Gastrocnemius medialis (tissue), 4 donors: ENCODE results near the gene TBX21. TPM values are rescaled to one million over a fixed set of nuclear protein-coding genes. Genes with fewer than 3 reads are reported as not detected.

ENCODE experiments used
- ATAC-seq, 2 donors: fragments of 150-250 bp; one replicate each; pipeline ENCODE4 v1.9.1; 2016
- DNase-seq, 2 donors: peaks; one replicate each; pipeline ENCODE4 v3.0.0-alpha.2; 2019
- H3K27ac ChIP-seq, 4 donors: fragments of 200-600 bp; sonication (generic); 1 replicate in 1 of 4; 2 replicates in 3 of 4; pipeline ENCODE4 v1.5.1; 2016 to 2018; ENCODE audit warnings: mild to moderate bottlenecking in 2 of 4, moderate library complexity in 1 of 4
- H3K27me3 ChIP-seq, 3 donors: fragments of 200-600 bp; sonication (generic) in 2 of 3; 1 replicate in 1 of 3; 2 replicates in 2 of 3; pipeline versions ENCODE4 v1.5.1 to v1.6.0; 2016 to 2019; ENCODE audit warnings: mild to moderate bottlenecking in 1 of 3, moderate library complexity in 1 of 3
- H3K36me3 ChIP-seq, 2 donors: fragments of 200-600 bp; sonication (generic) in 1 of 2; one replicate each; pipeline ENCODE4 v1.5.1; 2017 to 2018
- H3K4me1 ChIP-seq, 2 donors: fragments of 200-600 bp; sonication (generic) in 1 of 2; one replicate each; pipeline ENCODE4 v1.5.1; 2016 to 2017; ENCODE audit warnings: mild to moderate bottlenecking in 2 of 2
- H3K4me3 ChIP-seq, 4 donors: fragments of 200-600 bp; sonication (generic) in 3 of 4; 1 replicate in 1 of 4; 2 replicates in 3 of 4; pipeline ENCODE4 v1.5.1; 2016 to 2019; ENCODE audit warnings: mild to moderate bottlenecking in 2 of 4
- H3K9me3 ChIP-seq, 3 donors: fragments of 200-600 bp; sonication (generic) in 2 of 3; 1 replicate in 1 of 3; 2 replicates in 2 of 3; pipeline ENCODE4 v1.5.1; 2016 to 2019
- CTCF ChIP-seq, 5 experiments: fragments of 450-650 bp in 3 of 5; fragments of 200-600 bp in 2 of 5; sonication (generic) in 2 of 5; IDR thresholded peaks in 4 of 5; conservative IDR thresholded peaks in 1 of 5; 1 replicate in 4 of 5; 2 replicates in 1 of 5; pipeline ENCODE4 v1.5.1; 2016 to 2019; ENCODE audit warnings: antibody characterized with exemption in 5 of 5, mild to moderate bottlenecking in 3 of 5, moderate library complexity in 3 of 5
- POLR2A ChIP-seq, 2 donors: fragments of 450-650 bp; IDR thresholded peaks; one replicate each; pipeline ENCODE4 v1.6.1; 2017; ENCODE audit warnings: antibody characterized with exemption in 2 of 2, mild to moderate bottlenecking in 2 of 2, moderate library complexity in 2 of 2
- in situ Hi-C, 4 donors: fragments of 200-750 bp; cut with MboI; loops; one replicate each; pipeline versions ENCODE4 v1.15.0 to v1.8.0; 2017; ENCODE audit warnings: low sequenced_read_pairs in 4 of 4
- intact Hi-C: fragments of 100-400 bp; cut with DNase I; formaldehyde crosslinking; loops from one replicate; pipeline ENCODE4 v1.15.1; 2023; ENCODE audit warnings: low total_unique reads
- total RNA-seq, 4 donors: library from RNA; depleted of rRNA; stranded (reverse); fragments of >200 nt; gene quantifications; one replicate each; pipeline versions ENCODE4 v1.1.0 to v1.2.3, GENCODE V29; 2016

TBX21 gene
- total RNA-seq, 4 donors from 2014 or later = 0.98 to 3.3 TPM; not detected in 2

- ATAC-seq (no peak), DNase-seq (no peak)
- Histone ChIP-seq H3K27ac (no peak overlapping the region), H3K4me1 (peaks cover 5 to 8% of the 10 kb centered on the region in 2 donors), H3K4me3 (no peak overlapping the region), H3K36me3 (no peaks in the 10 kb centered on the region), H3K27me3 (peaks cover 48 to 55% (median 53%) of the 10 kb centered on the region in 3 donors), H3K9me3 (no peaks in the 10 kb centered on the region)
- intact Hi-C loops (no loop called here), in situ Hi-C loops (loop anchor here in 1 of 4 donors (25.0 kb wide), 1 partner anchor 129 kb away; no protein-coding TSS in a partner anchor)
- TF ChIP-seq CTCF (IDR thresholded peaks at IDR 0.05 in 4 of 5, conservative IDR thresholded peaks at IDR 0.05 in 1 of 5) (no peak), POLR2A (IDR thresholded peaks at IDR 0.05) (no peak)
Measured at GRCh38 chr17:47791025-47791424, 58.0 kb downstream of the TBX21 start.

GRCh38 chr17:47792457-47792856 lies 59.4 kb downstream of the TBX21 start:
- no peak for ATAC-seq
- H3K27ac ChIP-seq = no peak overlapping the region
- peaks cover 5 to 8% of the 10 kb centered on the region in 2 donors for H3K4me1 ChIP-seq
- peaks cover 47 to 55% (median 49%) of the 10 kb centered on the region in 3 donors for H3K27me3 ChIP-seq
- no peak overlapping the region for H3K4me3 ChIP-seq
- in situ Hi-C loops (loop anchor here in 1 of 4 donors (25.0 kb wide), 1 partner anchor 130 kb away; no protein-coding TSS in a partner anchor), intact Hi-C loops (no loop called here)
- TF ChIP-seq CTCF (IDR thresholded peaks at IDR 0.05 in 4 of 5, conservative IDR thresholded peaks at IDR 0.05 in 1 of 5) (no peak), POLR2A (IDR thresholded peaks at IDR 0.05) (no peak)
- DNase-seq = no peak
- H3K36me3 ChIP-seq = no peaks in the 10 kb centered on the region
- no peaks in the 10 kb centered on the region for H3K9me3 ChIP-seq

GRCh38 chr17:47792979-47793378 lies 59.9 kb downstream of the TBX21 start:
- Histone ChIP-seq H3K27me3 (peaks cover 41 to 51% (median 45%) of the 10 kb centered on the region in 3 donors), H3K27ac (no peak overlapping the region), H3K36me3 (no peaks in the 10 kb centered on the region), H3K4me1 (peaks cover 5 to 8% of the 10 kb centered on the region in 2 donors), H3K9me3 (no peaks in the 10 kb centered on the region), H3K4me3 (no peak overlapping the region)
- in situ Hi-C loops (loop anchor here in 1 of 4 donors (25.0 kb wide), 1 partner anchor 131 kb away; no protein-coding TSS in a partner anchor), intact Hi-C loops (no loop called here)
- TF ChIP-seq POLR2A (IDR thresholded peaks at IDR 0.05) (no peak), CTCF (IDR thresholded peaks at IDR 0.05 in 4 of 5, conservative IDR thresholded peaks at IDR 0.05 in 1 of 5) (no peak)
- ATAC-seq (no peak), DNase-seq (no peak)

Other genes with a start within 250 kb of the TBX21 start
- gene NPEPPS, start 202.1 kb upstream of the TBX21 start, total RNA-seq = 100 to 1,000 TPM; 116 to 186 (median 157) TPM
- gene KPNB1, start 83.3 kb upstream of the TBX21 start, total RNA-seq = 100 to 1,000 TPM; 170 to 238 (median 211) TPM
- gene TBKBP1, start 39.1 kb upstream of the TBX21 start, total RNA-seq = 10 to 100 TPM; 15.9 to 28.0 (median 23.0) TPM
- gene OSBPL7, start 88.6 kb downstream of the TBX21 start, total RNA-seq = 1 to 10 TPM in 3 of 4 donors, under 1 TPM in 1; 0.89 to 4.6 (median 1.6) TPM
- 10 to 100 TPM; 38.6 to 76.5 (median 49.6) TPM for gene MRPL10, start 98.3 kb downstream of the TBX21 start, total RNA-seq
- under 1 TPM in 1 of 4 donors, not detected in 3; 0.20 TPM for gene LRRC46, start 98.4 kb downstream of the TBX21 start, total RNA-seq
- 10 to 100 TPM; 11.0 to 22.3 (median 16.8) TPM for gene SCRN2, start 108.0 kb downstream of the TBX21 start, total RNA-seq
- under 1 TPM in 1 of 4 donors, not detected in 3; 0.16 TPM for gene SP6, start 117.9 kb downstream of the TBX21 start, total RNA-seq
- 10 to 100 TPM in 1 of 4 donors, 1 to 10 TPM in 3; 5.5 to 28.6 (median 7.0) TPM for gene SP2, start 163.0 kb downstream of the TBX21 start, total RNA-seq
- 10 to 100 TPM; 27.9 to 64.0 (median 41.5) TPM for gene PNPO, start 208.3 kb downstream of the TBX21 start, total RNA-seq
- gene PRR15L, start 224.6 kb downstream of the TBX21 start, total RNA-seq = under 1 TPM in 1 of 4 donors, not detected in 3; 0.87 TPM
- 10 to 100 TPM; 14.2 to 35.9 (median 27.8) TPM for gene CDK5RAP3, start 237.9 kb downstream of the TBX21 start, total RNA-seq